H9 (cell line): ENCODE data around the gene SLC22A5. TPM values are rescaled to one million over a fixed set of nuclear protein-coding genes. Genes with fewer than 3 reads are reported as not detected.

ENCODE experiments used
- DNase-seq: peaks from one replicate; pipeline ENCODE4 v3.0.0-alpha.2; 2017
- H2AFZ ChIP-seq: one replicate; pipeline ENCODE4 v1.6.1; 2013; ENCODE audit warnings: mild to moderate bottlenecking, low read length, control low read depth, moderate library complexity
- H2AK5ac ChIP-seq: 2 replicates; pipeline ENCODE4 v1.6.1; 2013; ENCODE audit warnings: low read length, control low read depth, mixed read lengths; ENCODE audit not compliant: insufficient read length
- H2BK120ac ChIP-seq: one replicate; pipeline ENCODE4 v1.6.1; 2013; ENCODE audit warnings: low read depth, mild to moderate bottlenecking, low read length, control low read depth, inconsistent platforms; ENCODE audit not compliant: poor library complexity, severe bottlenecking
- H2BK12ac ChIP-seq: 2 replicates; pipeline ENCODE4 v1.6.1; 2013; ENCODE audit warnings: low read length, control low read depth, mixed read lengths, low read depth; ENCODE audit not compliant: insufficient read length
- H2BK15ac ChIP-seq: 2 replicates; pipeline ENCODE4 v1.6.1; 2013; ENCODE audit warnings: low read depth, low read length, control low read depth
- H2BK20ac ChIP-seq: one replicate; pipeline ENCODE4 v1.6.1; 2013; ENCODE audit warnings: low read depth, mild to moderate bottlenecking, low read length, control low read depth, inconsistent platforms; ENCODE audit not compliant: poor library complexity, severe bottlenecking
- H2BK5ac ChIP-seq: 2 replicates; pipeline ENCODE4 v1.6.1; 2013; ENCODE audit warnings: low read length, control low read depth, mixed read lengths; ENCODE audit not compliant: insufficient read length
- H3K14ac ChIP-seq: 2 replicates; pipeline ENCODE4 v1.6.1; 2013; ENCODE audit warnings: low read length, control low read depth; ENCODE audit not compliant: insufficient read depth
- H3K18ac ChIP-seq: 2 replicates; pipeline ENCODE4 v1.6.1; 2013; ENCODE audit warnings: low read depth, mild to moderate bottlenecking, mixed read lengths, low read length, control low read depth; ENCODE audit not compliant: insufficient read length
- H3K23ac ChIP-seq: 2 replicates; pipeline ENCODE4 v1.6.1; 2013; ENCODE audit warnings: low read length, control low read depth, mixed read lengths, low read depth; ENCODE audit not compliant: insufficient read length
- H3K23me2 ChIP-seq: 2 replicates; pipeline ENCODE4 v1.6.1; 2013; ENCODE audit warnings: low read depth, mild to moderate bottlenecking, mixed read lengths, low read length, control low read depth; ENCODE audit not compliant: insufficient read length, poor library complexity, severe bottlenecking
- H3K27ac ChIP-seq: 2 replicates; pipeline ENCODE4 v1.5.1; 2013; ENCODE audit warnings: low read length, control low read depth, mixed read lengths, low read depth; ENCODE audit not compliant: insufficient read length
- H3K27me3 ChIP-seq: 2 replicates; pipeline ENCODE4 v1.6.1; 2013; ENCODE audit warnings: low read length, control low read depth, inconsistent platforms; ENCODE audit not compliant: insufficient read depth
- H3K4ac ChIP-seq: 2 replicates; pipeline ENCODE4 v1.6.1; 2013; ENCODE audit warnings: low read depth, mild to moderate bottlenecking, control low read depth, inconsistent platforms, low read length, moderate library complexity
- H3K4me1 ChIP-seq: 2 replicates; pipeline ENCODE4 v1.6.1; 2013; ENCODE audit warnings: low read length, control low read depth, inconsistent platforms; ENCODE audit not compliant: insufficient read depth
- H3K4me2 ChIP-seq: 2 replicates; pipeline ENCODE4 v1.6.1; 2013; ENCODE audit warnings: low read length, control low read depth, mixed read lengths; ENCODE audit not compliant: insufficient read length, insufficient read depth
- H3K56ac ChIP-seq: 2 replicates; pipeline ENCODE4 v1.6.1; 2013; ENCODE audit warnings: low read depth, mild to moderate bottlenecking, mixed read lengths, low read length, control low read depth; ENCODE audit not compliant: insufficient read length
- H3K79me1 ChIP-seq: 2 replicates; pipeline ENCODE4 v1.6.1; 2013; ENCODE audit warnings: low read depth, mild to moderate bottlenecking, moderate library complexity, low read length, control low read depth, inconsistent platforms; ENCODE audit not compliant: insufficient read depth, poor library complexity, severe bottlenecking
- H3K79me2 ChIP-seq: 2 replicates; pipeline ENCODE4 v1.6.1; 2013; ENCODE audit warnings: low read length, control low read depth, inconsistent platforms; ENCODE audit not compliant: insufficient read depth
- H3K9ac ChIP-seq: 2 replicates; pipeline ENCODE4 v1.6.1; 2013; ENCODE audit warnings: low read length, control low read depth, mixed read lengths; ENCODE audit not compliant: insufficient read length; ENCODE audit errors: extremely low read depth
- H3K9me3 ChIP-seq: one replicate; pipeline ENCODE4 v1.6.1; 2013; ENCODE audit warnings: low read depth, low read length, inconsistent platforms; ENCODE audit not compliant: control insufficient read depth
- H3T11ph ChIP-seq: one replicate; pipeline ENCODE4 v1.6.1; 2013; ENCODE audit warnings: mild to moderate bottlenecking, low read length, control low read depth, inconsistent platforms
- H4K20me1 ChIP-seq: one replicate; pipeline ENCODE4 v1.6.1; 2013; ENCODE audit not compliant: control insufficient read depth, insufficient read length, insufficient read depth
- H4K5ac ChIP-seq: 2 replicates; pipeline ENCODE4 v1.6.1; 2013; ENCODE audit warnings: low read depth, mild to moderate bottlenecking, mixed read lengths, low read length, control low read depth; ENCODE audit not compliant: insufficient read length
- H4K8ac ChIP-seq: replicated peaks from 2 replicates; pipeline ENCODE4 v1.6.1; 2013; ENCODE audit warnings: low read length, control low read depth, mixed read lengths, low read depth; ENCODE audit not compliant: insufficient read length
- H4K91ac ChIP-seq: 2 replicates; pipeline ENCODE4 v1.6.1; 2013; ENCODE audit warnings: low read depth, mild to moderate bottlenecking, moderate library complexity, mixed read lengths, low read length, control low read depth; ENCODE audit not compliant: insufficient read length
- H3K27ac Mint-ChIP-seq, 3 experiments: 2 replicates in 2 of 3; 3 replicates in 1 of 3; pipeline ENCODE4 v1.8.0; 2020 to 2021; ENCODE audit warnings: mixed read lengths in 3 of 3, mild to moderate bottlenecking in 1 of 3, moderate library complexity in 1 of 3
- H3K27me3 Mint-ChIP-seq: 2 replicates; pipeline ENCODE4 v1.8.0; 2021; ENCODE audit warnings: low read depth, mild to moderate bottlenecking, moderate library complexity, mixed read lengths
- H3K36me3 Mint-ChIP-seq, 3 experiments: 2 replicates in 2 of 3; 3 replicates in 1 of 3; pipeline ENCODE4 v1.8.0; 2020 to 2021; ENCODE audit warnings: low read depth in 3 of 3, mixed read lengths in 3 of 3; ENCODE audit not compliant: insufficient read depth in 1 of 3
- H3K4me1 Mint-ChIP-seq, 2 experiments: 2 replicates each; pipeline ENCODE4 v1.8.0; 2020; ENCODE audit warnings: mixed read lengths in 2 of 2
- H3K4me3 Mint-ChIP-seq, 2 experiments: 2 replicates in 1 of 2; 3 replicates in 1 of 2; pipeline ENCODE4 v1.8.0; 2020 to 2021; ENCODE audit warnings: mild to moderate bottlenecking in 2 of 2, mixed read lengths in 2 of 2, moderate library complexity in 1 of 2
- H3K9me3 Mint-ChIP-seq, 2 experiments: 2 replicates in 1 of 2; 3 replicates in 1 of 2; pipeline ENCODE4 v1.8.0; 2020; ENCODE audit warnings: mild to moderate bottlenecking in 2 of 2, mixed read lengths in 2 of 2, moderate library complexity in 1 of 2
- CTCF ChIP-seq: fragments of 200-600 bp; sonication (generic); conservative IDR thresholded peaks from 3 replicates; pipeline ENCODE4 v1.8.0; 2021; ENCODE audit warnings: antibody characterized with exemption, mild to moderate bottlenecking
- WGBS: extraction: QIAGEN DNeasy Blood & Tissue Kit; methylation state at CpG from one replicate; pipeline ENCODE4 v1.1.7; 2013; ENCODE audit warnings: missing lambda C conversion rate, low lambda C conversion rate, mixed read lengths; ENCODE audit not compliant: insufficient read length; ENCODE audit errors: extremely low coverage; 5-methylcytosine and 5-hydroxymethylcytosine counted together
- total RNA-seq: library from RNA; stranded (reverse); gene quantifications from 2 replicates; pipeline ENCODE4 v1.2.1, GENCODE V29; 2021

Gene SLC22A5
- total RNA-seq, 1 experiment from 2014 or later = 3.4 TPM

- H3K56ac ChIP-seq = no peak overlapping the region
- H3K23me2 ChIP-seq = peaks cover 3% of the 10 kb centered on the region
- H3K27me3 ChIP-seq = no peaks in the 10 kb centered on the region; the same call in 1 of the 2 replicates
- H3K4me1 Mint-ChIP-seq = peaks cover 16 to 18% of the 10 kb centered on the region in 2 experiments
- no peak overlapping the region for H3K9ac ChIP-seq
- no peak for TF ChIP-seq CTCF
- no peaks in the 10 kb centered on the region for H3K4me1 ChIP-seq
- no CpG with 5 or more reads among the region's 4 CpGs for WGBS
- no peak overlapping the region for H2BK5ac ChIP-seq
- no peak overlapping the region for H4K5ac ChIP-seq
- no peak overlapping the region for H3K23ac ChIP-seq
- peaks cover 0 to 3% (median 0%) of the 10 kb centered on the region in 3 experiments; a peak in 2 of 7 replicates for H3K36me3 Mint-ChIP-seq
- peaks cover 15% of the 10 kb centered on the region for H3K27me3 Mint-ChIP-seq
- H3K4me3 Mint-ChIP-seq = no peak overlapping the region
- no peak overlapping the region for H3T11ph ChIP-seq
- no peak overlapping the region for H2BK120ac ChIP-seq
- DNase-seq = no peak
- no peaks in the 10 kb centered on the region for H3K79me2 ChIP-seq
- no peaks in the 10 kb centered on the region for H4K20me1 ChIP-seq
- H3K27ac ChIP-seq = no peak overlapping the region
- H3K9me3 ChIP-seq = no peaks in the 10 kb centered on the region
- no peak overlapping the region for H4K91ac ChIP-seq
- no peak overlapping the region for H2AFZ ChIP-seq
- no peak overlapping the region for H3K4ac ChIP-seq
- no peaks in the 10 kb centered on the region for H3K79me1 ChIP-seq
- no peak overlapping the region for H2AK5ac ChIP-seq
- no peak overlapping the region for H3K27ac Mint-ChIP-seq
- no peak overlapping the region for H3K18ac ChIP-seq
- H2BK20ac ChIP-seq = no peak overlapping the region
- no peaks in the 10 kb centered on the region for H3K9me3 Mint-ChIP-seq
- H4K8ac ChIP-seq = no peak overlapping the region
- H3K4me2 ChIP-seq = no peak overlapping the region
- no peak overlapping the region for H2BK12ac ChIP-seq
- no peak overlapping the region for H2BK15ac ChIP-seq
- no peak overlapping the region for H3K14ac ChIP-seq
These were observed 1.3 kb upstream of the SLC22A5 start for GRCh38 chr5:132368186-132368585.
